ENCODE results near the gene HPS3. TPM values are rescaled to one million over a fixed set of nuclear protein-coding genes. Genes with fewer than 3 reads are reported as not detected.
A peak's percentile ranks its signal among the peaks of the same experiment; 100 is the strongest.

Gene HPS3, protein sequence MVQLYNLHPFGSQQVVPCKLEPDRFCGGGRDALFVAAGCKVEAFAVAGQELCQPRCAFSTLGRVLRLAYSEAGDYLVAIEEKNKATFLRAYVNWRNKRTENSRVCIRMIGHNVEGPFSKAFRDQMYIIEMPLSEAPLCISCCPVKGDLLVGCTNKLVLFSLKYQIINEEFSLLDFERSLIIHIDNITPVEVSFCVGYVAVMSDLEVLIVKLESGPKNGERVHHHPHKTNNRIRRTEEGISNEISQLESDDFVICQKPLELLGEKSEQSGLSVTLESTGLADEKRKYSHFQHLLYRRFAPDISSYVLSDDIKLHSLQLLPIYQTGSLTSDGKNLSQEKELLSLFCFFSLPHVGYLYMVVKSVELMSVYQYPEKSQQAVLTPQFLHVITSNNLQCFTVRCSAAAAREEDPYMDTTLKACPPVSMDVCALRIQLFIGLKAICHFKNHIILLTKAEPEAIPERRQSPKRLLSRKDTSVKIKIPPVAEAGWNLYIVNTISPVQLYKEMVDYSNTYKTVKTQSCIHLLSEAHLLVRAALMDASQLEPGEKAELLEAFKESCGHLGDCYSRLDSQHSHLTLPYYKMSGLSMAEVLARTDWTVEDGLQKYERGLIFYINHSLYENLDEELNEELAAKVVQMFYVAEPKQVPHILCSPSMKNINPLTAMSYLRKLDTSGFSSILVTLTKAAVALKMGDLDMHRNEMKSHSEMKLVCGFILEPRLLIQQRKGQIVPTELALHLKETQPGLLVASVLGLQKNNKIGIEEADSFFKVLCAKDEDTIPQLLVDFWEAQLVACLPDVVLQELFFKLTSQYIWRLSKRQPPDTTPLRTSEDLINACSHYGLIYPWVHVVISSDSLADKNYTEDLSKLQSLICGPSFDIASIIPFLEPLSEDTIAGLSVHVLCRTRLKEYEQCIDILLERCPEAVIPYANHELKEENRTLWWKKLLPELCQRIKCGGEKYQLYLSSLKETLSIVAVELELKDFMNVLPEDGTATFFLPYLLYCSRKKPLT
- total RNA-seq = 10 to 100 TPM; 32.5 to 36.0 TPM

DNA sequence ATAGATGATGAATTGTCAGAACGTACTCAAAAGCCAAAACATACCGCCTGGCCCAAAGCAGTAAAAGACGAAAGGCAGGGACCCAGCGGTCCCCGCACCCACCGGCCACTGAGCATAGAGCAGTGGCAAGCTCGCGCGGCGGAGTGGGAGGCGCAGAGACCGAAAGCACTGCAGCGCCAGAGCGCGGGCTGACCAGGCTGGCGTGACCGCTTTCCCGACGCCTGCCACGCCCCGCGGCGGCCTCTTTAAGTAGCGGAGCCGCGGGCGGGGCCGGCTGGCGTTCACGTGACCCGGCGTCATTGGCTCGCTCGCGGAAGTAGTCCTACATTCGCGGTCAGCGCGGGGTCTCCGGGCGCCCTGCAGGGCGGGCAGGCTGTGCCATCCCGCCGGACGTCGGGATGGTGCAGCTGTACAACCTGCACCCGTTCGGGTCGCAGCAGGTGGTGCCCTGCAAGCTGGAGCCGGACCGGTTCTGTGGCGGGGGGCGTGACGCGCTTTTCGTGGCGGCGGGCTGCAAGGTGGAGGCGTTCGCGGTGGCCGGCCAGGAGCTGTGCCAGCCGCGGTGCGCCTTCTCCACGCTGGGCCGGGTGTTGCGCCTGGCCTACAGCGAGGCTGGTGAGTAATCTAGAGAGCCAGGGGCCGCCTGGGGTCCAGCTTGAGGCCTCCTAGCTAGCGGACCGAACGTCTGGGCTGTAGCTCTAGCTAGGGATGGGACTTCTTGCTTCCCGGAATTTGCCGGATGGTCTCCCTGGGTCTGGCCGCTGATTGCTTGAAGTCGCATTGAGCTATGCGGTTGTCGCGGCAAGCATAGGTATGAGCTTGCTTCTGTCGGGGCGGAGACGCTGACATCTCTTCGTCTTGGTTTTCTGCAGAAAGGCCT is at the start of gene HPS3:
Gene HPS3 (plus strand): TSS at position 313 of the 880 bp plus-strand sequence. CDS start 86 bp downstream, at position 399.
- H3K27ac Mint-ChIP-seq = peak within 1 kb of the TSS; percentile 85
- peak within 1 kb of the TSS; percentile 87 for H3K4me3 Mint-ChIP-seq
- peak; percentile 91 for DNase-seq
- peaks cover 16% of the 10 kb centered on the region for H3K36me3 Mint-ChIP-seq
- ATAC-seq = peak; percentile 93
- CTCF ChIA-PET = interaction anchor here (0.7 to 4.1 kb wide), 17 partner anchors 9 to 174 kb away, joined by 3 to 32 read pairs (median 4); no protein-coding TSS in a partner anchor
- H3K27me3 Mint-ChIP-seq = peaks cover 14% of the 10 kb centered on the region
- no peaks in the 10 kb centered on the region for H3K9me3 Mint-ChIP-seq (ENCODE audit: low read depth)
- H3K4me1 Mint-ChIP-seq = peaks cover 33% of the 10 kb centered on the region

DNA sequence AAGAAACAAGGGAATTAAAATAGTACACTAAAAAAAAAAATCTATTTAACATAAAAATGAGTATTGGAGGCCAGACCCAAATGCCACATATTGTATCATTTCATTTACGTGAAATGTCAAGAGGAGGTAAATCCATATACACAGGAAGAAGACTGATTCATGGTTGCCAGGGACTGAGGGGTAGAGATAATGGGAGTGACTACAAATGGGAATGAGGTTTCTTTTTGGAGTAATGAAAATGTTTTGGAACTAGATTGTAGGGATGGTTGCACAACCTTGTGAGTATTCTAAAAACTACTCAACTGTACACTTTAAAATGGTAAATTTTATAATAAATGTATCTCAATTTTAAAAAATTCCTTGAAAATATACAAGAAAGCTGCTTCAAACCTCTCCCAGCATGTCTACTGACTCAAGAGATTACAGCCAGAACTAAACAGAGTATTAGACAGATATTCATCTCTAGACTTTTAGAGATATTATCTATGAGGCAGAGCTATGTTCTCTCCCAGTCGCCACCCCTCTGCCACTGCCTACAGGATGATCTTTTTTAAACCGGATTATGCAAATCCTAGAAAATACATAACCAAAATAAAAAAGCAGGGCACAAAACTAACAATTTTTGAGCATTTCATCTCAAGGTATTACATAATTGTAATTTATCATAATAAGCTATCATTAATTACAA is 49.3 kb upstream of the HPS3 start:
- Mint-ChIP-seq H3K36me3 (peaks cover 29% of the 10 kb centered on the region), H3K4me1 (peaks cover 24% of the 10 kb centered on the region), H3K27ac (no peak overlapping the region), H3K27me3 (no peaks in the 10 kb centered on the region), H3K9me3 (ENCODE audit: low read depth) (no peaks in the 10 kb centered on the region), H3K4me3 (no peak overlapping the region)
- DNase-seq (no peak), ATAC-seq (no peak)
- CTCF ChIA-PET = interaction anchor here (1.1 to 1.7 kb wide), 2 partner anchors 40 to 125 kb away, joined by 3 to 7 read pairs; no protein-coding TSS in a partner anchor

DNA sequence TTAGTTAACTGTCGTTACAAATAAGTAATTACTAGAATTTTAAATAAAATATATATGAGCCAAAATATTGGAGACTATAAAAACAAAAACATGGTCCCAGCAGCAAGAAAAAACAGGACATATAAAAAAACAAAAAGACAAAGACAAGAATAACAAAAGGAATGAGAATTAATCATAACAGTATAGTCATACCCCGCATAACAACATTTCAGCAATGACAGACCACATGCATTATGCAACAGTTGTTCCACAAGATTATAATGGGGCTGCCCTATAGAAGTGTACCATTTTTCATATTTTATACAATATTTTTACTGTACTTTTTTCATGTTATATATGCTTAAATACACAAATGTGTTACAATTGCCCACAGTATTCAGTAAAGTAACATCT is 48.7 kb upstream of the HPS3 start:
- H3K9me3 Mint-ChIP-seq (ENCODE audit: low read depth) = no peaks in the 10 kb centered on the region
- H3K27ac Mint-ChIP-seq = no peak overlapping the region
- CTCF ChIA-PET = interaction anchor here (1.7 kb wide), 1 partner anchor 39 kb away, joined by 7 read pairs; no protein-coding TSS in a partner anchor
- DNase-seq (no peak), ATAC-seq (no peak)
- peaks cover 31% of the 10 kb centered on the region for H3K36me3 Mint-ChIP-seq
- peaks cover 27% of the 10 kb centered on the region for H3K4me1 Mint-ChIP-seq
- no peak overlapping the region for H3K4me3 Mint-ChIP-seq
- no peaks in the 10 kb centered on the region for H3K27me3 Mint-ChIP-seq

- H3K9me3 Mint-ChIP-seq (ENCODE audit: low read depth) = no peaks in the 10 kb centered on the region
- no peak for ATAC-seq
- H3K4me1 Mint-ChIP-seq = peaks cover 31% of the 10 kb centered on the region
- CTCF ChIA-PET = no interaction called here
- H3K27me3 Mint-ChIP-seq = no peaks in the 10 kb centered on the region
- no peak overlapping the region for H3K27ac Mint-ChIP-seq
- DNase-seq = no peak
- H3K4me3 Mint-ChIP-seq = no peak overlapping the region
- H3K36me3 Mint-ChIP-seq = peaks cover 31% of the 10 kb centered on the region
Measured at GRCh38 chr3:149081772-149082171, 47.7 kb upstream of the HPS3 start.

- H3K4me1 Mint-ChIP-seq = peaks cover 32% of the 10 kb centered on the region
- CTCF ChIA-PET = interaction anchor here (1.0 kb wide), 1 partner anchor 83 kb away, joined by 3 read pairs; no protein-coding TSS in a partner anchor
- H3K27me3 Mint-ChIP-seq = no peaks in the 10 kb centered on the region
- peak overlapping the region; percentile 94 for H3K4me3 Mint-ChIP-seq
- peak; percentile 60 for DNase-seq
- peak overlapping the region; percentile 84 for H3K27ac Mint-ChIP-seq
- peak; percentile 51 for ATAC-seq
- peaks cover 18% of the 10 kb centered on the region for H3K36me3 Mint-ChIP-seq
- no peaks in the 10 kb centered on the region for H3K9me3 Mint-ChIP-seq (ENCODE audit: low read depth)
Measured at GRCh38 chr3:149085828-149086231, 43.6 kb upstream of the HPS3 start.

DNA sequence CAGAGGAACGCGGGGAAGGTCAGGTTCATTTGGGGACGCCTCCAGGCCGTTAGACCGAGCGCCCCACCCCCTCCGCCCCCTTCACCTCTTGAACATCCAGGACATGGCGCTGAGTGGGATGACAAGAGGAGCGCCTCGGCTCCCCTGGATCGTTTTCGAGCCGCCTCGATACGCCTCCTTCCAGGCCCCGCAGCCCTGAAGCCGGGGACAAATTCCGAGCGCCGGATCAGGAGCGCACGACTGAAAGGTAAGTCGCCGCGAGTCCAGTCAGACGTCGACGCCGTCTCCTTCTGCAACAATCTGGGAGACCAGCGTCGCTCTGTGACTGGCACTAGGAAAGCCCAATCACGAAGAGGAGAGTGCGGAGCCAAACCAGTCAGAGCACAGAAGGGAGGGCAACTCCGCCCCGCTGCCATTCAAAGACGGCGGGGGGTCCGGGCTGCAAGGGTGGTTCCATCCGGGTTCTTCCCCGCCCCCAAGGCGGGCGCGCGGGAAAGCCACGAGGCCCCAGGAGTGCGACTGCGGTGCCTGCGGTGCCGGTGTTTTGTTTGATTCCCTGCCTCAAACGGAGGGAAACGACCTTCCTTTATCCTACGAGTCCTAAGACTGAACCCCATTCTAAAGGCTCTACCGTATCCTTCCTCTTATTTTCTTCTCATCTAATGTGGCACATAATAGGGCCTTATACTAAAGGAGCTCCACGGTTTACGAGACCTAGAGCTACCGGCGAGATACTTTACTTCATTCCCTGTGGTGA is 43.0 kb upstream of the HPS3 start, which contains the start of gene HLTF:
Gene HLTF (minus strand): TSS at position 302 of the 757 bp plus-strand sequence. CDS start 197 bp downstream, at position 105.
- H3K4me3 Mint-ChIP-seq = peak within 1 kb of the TSS; percentile 94
- H3K27ac Mint-ChIP-seq = peak within 1 kb of the TSS; percentile 84
- no peaks in the 10 kb centered on the region for H3K27me3 Mint-ChIP-seq
- CTCF ChIA-PET = interaction anchor here (1.2 kb wide), 1 partner anchor 37 kb away, joined by 4 read pairs; no protein-coding TSS in a partner anchor
- peaks cover 16% of the 10 kb centered on the region for H3K36me3 Mint-ChIP-seq
- ATAC-seq = peak; percentile 99
- no peaks in the 10 kb centered on the region for H3K9me3 Mint-ChIP-seq (ENCODE audit: low read depth)
- peak; percentile 96 for DNase-seq
- peaks cover 32% of the 10 kb centered on the region for H3K4me1 Mint-ChIP-seq

- Mint-ChIP-seq H3K36me3 (peaks cover 13% of the 10 kb centered on the region), H3K9me3 (ENCODE audit: low read depth) (no peaks in the 10 kb centered on the region), H3K27me3 (no peaks in the 10 kb centered on the region), H3K4me1 (peaks cover 32% of the 10 kb centered on the region), H3K27ac (no peak overlapping the region), H3K4me3 (no peak overlapping the region)
- ATAC-seq (no peak), DNase-seq (no peak)
- CTCF ChIA-PET = interaction anchor here (0.9 to 1.2 kb wide), 2 partner anchors 36 to 96 kb away, joined by 4 read pairs; partner anchors contain the start of gene GYG1
Measured at GRCh38 chr3:149087208-149087607, 42.2 kb upstream of the HPS3 start.

DNA sequence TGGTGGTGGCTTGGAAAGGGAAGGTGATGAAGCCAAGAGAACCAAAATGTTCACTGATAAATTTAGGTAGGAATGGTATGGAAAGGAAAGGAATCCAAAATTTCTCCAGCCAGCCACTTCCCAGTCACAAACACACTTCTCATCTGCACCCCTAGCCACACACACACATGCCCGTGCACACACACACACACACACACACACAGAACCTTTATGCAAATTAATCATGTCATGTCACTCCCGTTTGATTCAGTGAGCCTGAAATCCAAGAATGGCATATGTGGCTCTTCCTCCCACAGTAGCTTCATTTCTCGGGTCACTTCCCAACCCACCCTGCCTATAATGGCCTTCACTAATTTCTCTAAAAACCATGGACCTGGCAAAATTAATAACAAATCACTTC is 40.0 kb upstream of the HPS3 start:
- Mint-ChIP-seq H3K27me3 (no peaks in the 10 kb centered on the region), H3K9me3 (ENCODE audit: low read depth) (no peaks in the 10 kb centered on the region), H3K4me3 (no peak overlapping the region), H3K36me3 (peaks cover 6% of the 10 kb centered on the region), H3K4me1 (peaks cover 25% of the 10 kb centered on the region), H3K27ac (peak overlapping the region; percentile 17)
- CTCF ChIA-PET = interaction anchor here (1.6 kb wide), 1 partner anchor 31 kb away, joined by 4 read pairs; no protein-coding TSS in a partner anchor
- ATAC-seq (no peak), DNase-seq (no peak)

DNA sequence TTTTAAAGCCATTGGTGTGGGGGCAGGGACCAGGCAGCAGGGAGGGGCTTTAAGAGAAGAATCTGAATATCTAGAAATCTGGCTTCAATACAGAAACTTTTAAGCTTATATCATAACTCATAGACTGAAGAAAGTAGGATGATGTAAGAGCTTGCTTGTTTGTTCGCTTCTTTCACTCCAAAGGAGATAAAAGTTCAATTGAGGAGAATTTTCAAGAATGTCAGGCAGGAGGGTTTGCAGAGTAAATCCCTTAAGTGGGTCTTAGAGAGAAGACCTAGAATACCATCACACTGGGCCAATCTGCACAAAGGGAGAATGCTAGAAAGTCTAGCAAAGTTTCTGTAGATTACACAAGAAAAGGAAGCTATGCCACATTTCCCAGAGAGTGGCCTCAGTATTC is 39.0 kb upstream of the HPS3 start:
- Mint-ChIP-seq H3K27ac (no peak overlapping the region), H3K36me3 (peaks cover 2% of the 10 kb centered on the region), H3K9me3 (ENCODE audit: low read depth) (no peaks in the 10 kb centered on the region), H3K4me1 (peaks cover 18% of the 10 kb centered on the region), H3K27me3 (no peaks in the 10 kb centered on the region), H3K4me3 (no peak overlapping the region)
- DNase-seq = no peak
- no peak for ATAC-seq
- CTCF ChIA-PET = interaction anchor here (1.3 to 1.5 kb wide), 2 partner anchors 39 to 135 kb away, joined by 3 to 6 read pairs; partner anchors contain the start of gene HPS3

GRCh38 chr3:149090907-149091306 is 38.5 kb upstream of the HPS3 start:
- Mint-ChIP-seq H3K27me3 (no peaks in the 10 kb centered on the region), H3K36me3 (no peaks in the 10 kb centered on the region), H3K4me3 (no peak overlapping the region), H3K4me1 (peaks cover 16% of the 10 kb centered on the region), H3K27ac (no peak overlapping the region), H3K9me3 (ENCODE audit: low read depth) (no peaks in the 10 kb centered on the region)
- CTCF ChIA-PET = interaction anchor here (1.3 to 1.5 kb wide), 2 partner anchors 38 to 135 kb away, joined by 3 to 6 read pairs; partner anchors contain the start of gene HPS3
- DNase-seq (no peak), ATAC-seq (no peak)

DNA sequence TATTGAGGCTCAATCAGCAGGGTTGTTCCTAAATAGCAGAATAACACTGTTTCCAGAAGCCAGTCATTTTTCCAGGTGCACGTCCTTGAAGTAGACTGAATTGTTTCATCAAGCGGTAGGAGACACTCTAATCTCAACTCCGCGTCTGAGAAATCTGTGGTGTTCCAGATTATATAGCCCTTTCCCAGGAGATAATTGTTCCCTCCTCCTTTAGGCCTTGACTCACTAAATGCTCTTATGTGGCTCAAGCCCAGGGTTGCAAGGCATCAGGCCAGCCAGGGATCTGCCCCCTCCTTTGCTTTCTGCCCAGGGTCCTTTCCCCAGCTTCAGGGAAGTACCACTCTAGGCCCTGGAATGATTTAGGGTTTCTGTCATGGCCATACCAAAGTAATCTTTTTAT is 37.5 kb upstream of the HPS3 start:
- Mint-ChIP-seq H3K27me3 (no peaks in the 10 kb centered on the region), H3K36me3 (no peaks in the 10 kb centered on the region), H3K4me1 (peaks cover 11% of the 10 kb centered on the region), H3K4me3 (no peak overlapping the region), H3K9me3 (ENCODE audit: low read depth) (no peaks in the 10 kb centered on the region), H3K27ac (no peak overlapping the region)
- CTCF ChIA-PET = interaction anchor here (1.4 kb wide), 1 partner anchor 28 kb away, joined by 3 read pairs; no protein-coding TSS in a partner anchor
- DNase-seq (no peak), ATAC-seq (no peak)

Data from activated CD8-positive, alpha-beta memory T cell treated with anti-CD3 and anti-CD28 coated beads, Interleukin-2, amount 10 ng/mL, durations not matched to agents 7 days and 5 days (primary cell).